Coronary artery (tissue), 2 donors: Measurements from ENCODE around the gene DYNC1H1.

Experiments
- DNase-seq: peaks from one replicate; pipeline ENCODE4 v3.0.0-alpha.2; 2017; ENCODE audit warnings: low spot score
- H3K27ac ChIP-seq, 2 donors: fragments of 200-600 bp; sonication (generic); one replicate each; pipeline ENCODE4 v1.5.1; 2016 to 2019
- H3K4me3 ChIP-seq: fragments of 200-600 bp; sonication (generic); 2 replicates; pipeline ENCODE4 v1.5.1; 2016; ENCODE audit warnings: mild to moderate bottlenecking, moderate library complexity
- TF ChIP-seq, protein P1 (sequence below): fragments of 200-600 bp; sonication (generic); IDR thresholded peaks from one replicate; pipeline ENCODE4 v1.5.1; 2019; ENCODE audit warnings: antibody characterized with exemption

DYNC1H1 gene

GRCh38 chr14:102052522-102052921, 88.1 kb downstream of the DYNC1H1 start:
- TF ChIP-seq, protein P1, sequence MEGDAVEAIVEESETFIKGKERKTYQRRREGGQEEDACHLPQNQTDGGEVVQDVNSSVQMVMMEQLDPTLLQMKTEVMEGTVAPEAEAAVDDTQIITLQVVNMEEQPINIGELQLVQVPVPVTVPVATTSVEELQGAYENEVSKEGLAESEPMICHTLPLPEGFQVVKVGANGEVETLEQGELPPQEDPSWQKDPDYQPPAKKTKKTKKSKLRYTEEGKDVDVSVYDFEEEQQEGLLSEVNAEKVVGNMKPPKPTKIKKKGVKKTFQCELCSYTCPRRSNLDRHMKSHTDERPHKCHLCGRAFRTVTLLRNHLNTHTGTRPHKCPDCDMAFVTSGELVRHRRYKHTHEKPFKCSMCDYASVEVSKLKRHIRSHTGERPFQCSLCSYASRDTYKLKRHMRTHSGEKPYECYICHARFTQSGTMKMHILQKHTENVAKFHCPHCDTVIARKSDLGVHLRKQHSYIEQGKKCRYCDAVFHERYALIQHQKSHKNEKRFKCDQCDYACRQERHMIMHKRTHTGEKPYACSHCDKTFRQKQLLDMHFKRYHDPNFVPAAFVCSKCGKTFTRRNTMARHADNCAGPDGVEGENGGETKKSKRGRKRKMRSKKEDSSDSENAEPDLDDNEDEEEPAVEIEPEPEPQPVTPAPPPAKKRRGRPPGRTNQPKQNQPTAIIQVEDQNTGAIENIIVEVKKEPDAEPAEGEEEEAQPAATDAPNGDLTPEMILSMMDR: no peak
- Histone ChIP-seq H3K4me3 (no peak overlapping the region), H3K27ac (no peak overlapping the region)

DNA sequence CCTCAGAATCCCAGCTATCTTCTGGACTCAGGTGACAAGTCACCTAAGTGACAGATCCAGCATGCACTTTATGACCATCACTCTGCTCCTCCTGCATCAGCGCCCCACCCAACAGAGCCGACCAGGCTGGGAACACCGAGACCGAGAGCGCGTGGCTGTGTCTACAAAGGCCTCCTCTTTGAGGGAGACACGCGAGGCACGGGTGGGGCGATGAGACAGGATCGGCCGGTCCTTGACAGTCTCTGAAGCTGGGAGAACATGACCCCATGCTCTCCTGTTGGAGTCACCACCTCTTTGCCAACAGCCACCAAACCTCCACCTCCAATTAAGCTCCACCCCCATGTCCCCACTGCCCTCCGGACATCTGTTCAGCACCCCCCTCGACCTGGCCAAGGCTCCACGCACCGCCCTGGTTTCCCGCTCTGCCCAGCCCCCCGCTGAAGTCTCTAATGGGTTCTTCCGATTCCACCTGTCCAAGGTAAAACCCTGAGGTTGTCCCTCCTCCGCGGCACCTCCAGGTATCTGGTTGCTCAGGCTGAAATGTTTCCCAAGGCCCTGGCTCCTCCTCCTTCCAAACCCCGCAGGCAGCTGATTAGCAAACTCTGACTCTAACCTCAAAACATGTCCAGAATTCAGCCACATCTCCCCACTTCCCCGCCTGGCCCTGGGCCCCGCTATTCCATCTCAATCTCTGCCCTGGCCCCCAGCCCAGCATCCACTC, 91.0 kb downstream of the DYNC1H1 start:
- H3K4me3 ChIP-seq: no peak overlapping the region
- no peak overlapping the region for H3K27ac ChIP-seq
- TF ChIP-seq, protein P1: no peak
- no peak for DNase-seq

More at GRCh38 chr14:102052522-102052921, 88.1 kb downstream of the DYNC1H1 start:
- no peak for DNase-seq

DNA sequence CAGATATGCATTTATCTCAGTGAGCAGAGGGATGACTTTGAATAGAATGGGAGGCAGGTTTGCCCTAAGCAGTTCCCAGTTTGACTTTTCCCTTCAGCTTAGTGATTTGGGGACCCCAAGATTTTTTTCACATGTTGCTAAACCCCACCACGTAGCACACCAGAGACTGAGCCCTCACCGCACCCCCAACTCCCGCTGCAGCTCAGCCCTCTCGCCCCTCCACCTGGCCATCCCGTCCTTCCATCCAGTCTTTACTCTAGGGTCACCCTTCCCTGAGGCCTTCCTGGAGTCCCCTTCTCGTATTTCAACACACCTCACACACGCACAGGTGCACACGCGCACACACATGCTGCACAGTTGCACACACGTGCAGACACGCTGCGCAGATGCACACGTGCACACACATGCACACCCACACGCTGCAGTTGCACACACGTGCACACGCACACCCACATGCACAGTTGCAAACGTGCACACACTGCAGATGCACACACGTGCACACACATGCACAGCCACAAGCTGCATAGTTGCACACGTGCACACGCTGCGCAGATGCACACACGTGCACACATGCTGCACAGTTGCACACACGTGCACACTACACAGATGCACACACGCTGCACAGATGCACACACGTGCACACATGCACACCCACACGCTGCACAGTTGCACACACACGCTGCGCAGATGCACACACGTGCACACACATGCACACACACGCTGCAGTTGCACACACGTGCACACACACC, 92.5 kb downstream of the DYNC1H1 start:
- TF ChIP-seq, protein P1: no peak
- Histone ChIP-seq H3K27ac (no peak overlapping the region), H3K4me3 (no peak overlapping the region)
- no peak for DNase-seq

DNA sequence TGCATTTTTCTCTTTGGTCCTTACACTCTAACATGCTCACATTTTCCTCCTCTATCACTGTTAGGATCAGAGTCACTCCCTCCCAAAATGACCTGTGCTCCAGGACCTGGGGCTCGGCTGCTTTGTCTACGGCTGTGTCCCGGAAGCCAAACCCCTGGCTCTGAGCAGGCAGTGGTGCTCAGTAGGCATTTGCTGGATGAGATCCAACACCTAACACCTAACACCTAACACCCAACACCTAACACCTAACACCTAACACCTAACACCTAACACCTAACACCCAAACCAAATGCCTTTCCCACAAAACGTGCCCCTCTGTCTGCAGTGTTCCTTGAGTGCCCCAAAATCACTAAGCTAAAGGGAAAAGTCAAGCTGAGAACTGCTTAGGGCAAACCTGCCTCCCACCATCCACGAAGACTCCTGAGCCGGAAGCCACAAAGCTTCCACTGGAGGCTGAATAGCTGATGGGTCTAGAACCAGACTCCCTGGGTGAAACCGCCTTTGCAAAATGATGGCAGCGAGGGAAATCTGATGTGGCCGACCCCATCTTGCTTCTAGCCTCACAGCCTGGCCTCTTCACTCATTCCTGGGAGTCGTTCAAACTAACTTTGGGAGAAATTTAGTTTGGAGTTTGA, 93.2 kb downstream of the DYNC1H1 start:
- Histone ChIP-seq H3K4me3 (no peak overlapping the region), H3K27ac (no peak overlapping the region)
- DNase-seq: no peak
- TF ChIP-seq, protein P1: no peak

GRCh38 chr14:102058146-102058545, 93.8 kb downstream of the DYNC1H1 start:
- TF ChIP-seq, protein P1: no peak
- no peak for DNase-seq
- Histone ChIP-seq H3K4me3 (no peak overlapping the region), H3K27ac (no peak overlapping the region)

DNA sequence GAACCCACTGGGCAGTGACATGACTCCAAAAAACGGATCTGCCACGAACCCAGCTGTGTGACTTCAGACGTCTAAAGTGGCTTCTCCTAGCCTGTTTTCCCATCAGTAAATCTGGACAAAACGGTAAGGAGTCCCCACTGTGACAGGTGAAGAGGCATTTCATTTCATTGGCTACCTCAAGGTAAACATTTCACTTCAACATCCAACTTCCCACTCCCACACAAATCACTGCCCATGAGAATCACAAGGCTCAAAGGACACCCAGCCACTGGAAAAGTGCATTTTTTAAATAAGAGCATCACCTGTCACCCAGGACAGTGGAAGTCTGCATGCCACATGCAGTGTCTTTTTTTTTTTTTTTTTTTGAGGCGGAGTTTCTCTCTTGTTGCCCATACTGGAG, 94.6 kb downstream of the DYNC1H1 start:
- Histone ChIP-seq H3K27ac (no peak overlapping the region), H3K4me3 (no peak overlapping the region)
- no peak for DNase-seq
- TF ChIP-seq, protein P1: no peak
